Body of pancreas (tissue), 4 donors: ENCODE measurements around the gene LIF.

Experiments
- POLR2A ChIP-seq, 3 donors: fragments of 450-650 bp; IDR thresholded peaks; one replicate each; pipeline ENCODE4 v1.6.1; 2016; ENCODE audit warnings: antibody characterized with exemption in 3 of 3, mild to moderate bottlenecking in 2 of 3
- TF ChIP-seq, protein P1 (sequence below), 7 experiments: fragments of 450-650 bp in 4 of 7; fragments of 200-600 bp in 3 of 7; sonication (generic) in 3 of 7; IDR thresholded peaks; one replicate each; pipeline ENCODE4 v1.5.1; 2016 to 2019; ENCODE audit warnings: antibody characterized with exemption in 7 of 7

DNA sequence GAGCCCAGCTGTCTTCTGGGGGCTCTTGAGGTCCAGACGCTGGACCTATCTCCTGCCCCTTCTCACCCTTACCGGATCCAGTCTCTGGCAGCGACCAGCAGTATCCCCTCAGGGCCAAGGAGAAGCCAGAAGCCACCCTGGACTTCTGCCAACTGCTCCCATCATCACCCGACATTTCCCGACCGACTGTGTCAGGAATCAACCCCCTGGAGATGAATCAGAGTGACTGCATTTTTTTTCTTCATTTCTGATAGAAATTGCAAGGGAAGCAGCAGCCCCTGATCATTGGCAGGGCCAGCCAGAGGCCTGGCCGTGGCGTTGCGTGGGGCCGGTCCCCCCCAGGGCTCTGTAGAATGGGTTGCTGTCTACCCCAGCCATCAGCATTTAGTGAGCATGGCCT, 5.2 kb upstream of the LIF start:
- TF ChIP-seq, protein P1, sequence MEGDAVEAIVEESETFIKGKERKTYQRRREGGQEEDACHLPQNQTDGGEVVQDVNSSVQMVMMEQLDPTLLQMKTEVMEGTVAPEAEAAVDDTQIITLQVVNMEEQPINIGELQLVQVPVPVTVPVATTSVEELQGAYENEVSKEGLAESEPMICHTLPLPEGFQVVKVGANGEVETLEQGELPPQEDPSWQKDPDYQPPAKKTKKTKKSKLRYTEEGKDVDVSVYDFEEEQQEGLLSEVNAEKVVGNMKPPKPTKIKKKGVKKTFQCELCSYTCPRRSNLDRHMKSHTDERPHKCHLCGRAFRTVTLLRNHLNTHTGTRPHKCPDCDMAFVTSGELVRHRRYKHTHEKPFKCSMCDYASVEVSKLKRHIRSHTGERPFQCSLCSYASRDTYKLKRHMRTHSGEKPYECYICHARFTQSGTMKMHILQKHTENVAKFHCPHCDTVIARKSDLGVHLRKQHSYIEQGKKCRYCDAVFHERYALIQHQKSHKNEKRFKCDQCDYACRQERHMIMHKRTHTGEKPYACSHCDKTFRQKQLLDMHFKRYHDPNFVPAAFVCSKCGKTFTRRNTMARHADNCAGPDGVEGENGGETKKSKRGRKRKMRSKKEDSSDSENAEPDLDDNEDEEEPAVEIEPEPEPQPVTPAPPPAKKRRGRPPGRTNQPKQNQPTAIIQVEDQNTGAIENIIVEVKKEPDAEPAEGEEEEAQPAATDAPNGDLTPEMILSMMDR (IDR thresholded peaks at IDR 0.05), result no peak
- no peak for TF ChIP-seq POLR2A (IDR thresholded peaks at IDR 0.05)
